Hepatic stellate cell (primary cell): ENCODE measurements around the gene LUC7L2.
"Not testable (repeated sequence)": the region's sequence is repeated elsewhere in the genome, so short reads cannot be mapped to it uniquely, and the experiment has no call there.

Source experiments
- DNase-seq: peaks from one replicate; pipeline ENCODE4 v3.0.0; 2011; ENCODE audit warnings: low spot score

Gene LUC7L2

GRCh38 chr7:139396323-139396951, 36.7 kb downstream of the LUC7L2 start:
- DNase-seq = peak; percentile 32

- DNase-seq = no peak
Observed at GRCh38 chr7:139397192-139397591, 37.5 kb downstream of the LUC7L2 start.

GRCh38 chr7:139403601-139404000, 43.9 kb downstream of the LUC7L2 start:
- DNase-seq = no peak

GRCh38 chr7:139407555-139407954, 47.9 kb downstream of the LUC7L2 start:
- no peak for DNase-seq

DNA sequence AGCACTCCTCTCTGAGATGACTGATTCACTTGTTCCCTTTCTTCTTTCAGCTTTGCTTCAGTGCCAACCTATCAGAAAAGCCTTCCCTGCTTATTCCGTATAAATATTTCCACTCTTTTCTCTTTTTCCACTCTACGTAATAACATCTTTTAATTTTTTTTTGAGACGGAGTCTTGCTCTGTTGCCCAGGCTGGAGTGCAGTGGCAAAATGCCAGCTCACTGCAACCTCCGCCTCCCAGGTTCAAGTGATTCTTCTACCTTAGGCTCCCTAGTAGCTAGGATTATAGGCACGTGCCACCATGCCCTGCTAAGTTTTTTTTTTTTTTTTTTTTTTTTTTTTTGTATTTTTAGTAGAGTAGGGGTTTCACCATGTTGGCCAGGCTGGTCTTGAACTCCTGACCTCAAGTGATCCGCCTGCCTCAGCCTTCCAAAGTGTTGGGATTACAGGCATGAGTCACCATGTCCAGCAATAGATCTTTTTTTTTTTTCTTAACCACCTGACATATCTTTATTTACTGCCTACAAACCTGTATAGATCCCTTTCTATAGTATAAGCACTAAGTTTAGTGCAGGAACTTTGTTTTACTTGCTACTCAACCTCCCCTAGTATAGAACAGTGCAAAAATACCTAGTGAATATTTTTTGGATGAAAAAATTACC, 55.2 kb downstream of the LUC7L2 start:
- DNase-seq = not testable (repeated sequence)

- no peak for DNase-seq
Observed at GRCh38 chr7:139416405-139416804, 56.7 kb downstream of the LUC7L2 start.

- no peak for DNase-seq
Observed at GRCh38 chr7:139417478-139417877, 57.8 kb downstream of the LUC7L2 start.

DNA sequence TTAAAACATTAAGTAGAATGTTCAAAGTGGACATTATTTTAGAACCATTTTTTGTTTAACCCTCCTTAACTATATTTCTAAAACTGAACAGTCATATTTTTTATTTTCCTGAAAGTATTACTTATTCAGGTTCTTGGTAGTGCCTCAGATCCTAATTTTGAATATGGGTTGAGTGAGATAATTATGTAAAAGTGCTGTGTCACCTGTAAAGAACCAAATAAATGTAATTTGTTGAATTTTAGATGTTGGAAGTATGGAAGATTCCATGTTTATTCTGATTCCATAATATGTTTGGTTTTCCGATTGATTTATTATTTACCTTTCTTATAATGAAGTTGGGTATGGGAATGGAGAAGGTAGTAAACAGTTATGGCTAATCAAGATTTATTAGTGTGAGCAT, 61.4 kb downstream of the LUC7L2 start:
- no peak for DNase-seq

GRCh38 chr7:139422126-139422525, 62.4 kb downstream of the LUC7L2 start:
- no peak for DNase-seq

DNA sequence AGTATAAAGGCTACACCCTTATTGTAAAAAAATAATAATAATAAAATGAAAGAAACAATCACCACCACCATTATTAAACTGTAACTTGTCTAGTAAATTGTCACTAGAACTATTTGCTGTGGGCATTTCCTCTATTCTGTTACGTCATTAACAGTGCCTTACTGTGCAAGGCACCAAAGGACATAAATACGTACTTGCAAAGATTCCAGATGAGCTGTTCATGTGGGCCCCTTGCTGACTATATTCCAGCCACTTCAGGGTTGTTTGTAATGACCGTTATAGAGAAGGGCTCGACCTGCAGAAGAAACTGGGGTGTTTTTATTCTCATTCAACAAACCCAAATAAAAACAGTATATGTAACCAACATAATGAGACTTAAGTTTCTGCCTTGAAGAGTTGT, 63.4 kb downstream of the LUC7L2 start:
- no peak for DNase-seq

GRCh38 chr7:139424004-139424403, 64.3 kb downstream of the LUC7L2 start:
- no peak for DNase-seq

GRCh38 chr7:139425701-139426100, 66.0 kb downstream of the LUC7L2 start:
- not testable (repeated sequence) for DNase-seq

DNA sequence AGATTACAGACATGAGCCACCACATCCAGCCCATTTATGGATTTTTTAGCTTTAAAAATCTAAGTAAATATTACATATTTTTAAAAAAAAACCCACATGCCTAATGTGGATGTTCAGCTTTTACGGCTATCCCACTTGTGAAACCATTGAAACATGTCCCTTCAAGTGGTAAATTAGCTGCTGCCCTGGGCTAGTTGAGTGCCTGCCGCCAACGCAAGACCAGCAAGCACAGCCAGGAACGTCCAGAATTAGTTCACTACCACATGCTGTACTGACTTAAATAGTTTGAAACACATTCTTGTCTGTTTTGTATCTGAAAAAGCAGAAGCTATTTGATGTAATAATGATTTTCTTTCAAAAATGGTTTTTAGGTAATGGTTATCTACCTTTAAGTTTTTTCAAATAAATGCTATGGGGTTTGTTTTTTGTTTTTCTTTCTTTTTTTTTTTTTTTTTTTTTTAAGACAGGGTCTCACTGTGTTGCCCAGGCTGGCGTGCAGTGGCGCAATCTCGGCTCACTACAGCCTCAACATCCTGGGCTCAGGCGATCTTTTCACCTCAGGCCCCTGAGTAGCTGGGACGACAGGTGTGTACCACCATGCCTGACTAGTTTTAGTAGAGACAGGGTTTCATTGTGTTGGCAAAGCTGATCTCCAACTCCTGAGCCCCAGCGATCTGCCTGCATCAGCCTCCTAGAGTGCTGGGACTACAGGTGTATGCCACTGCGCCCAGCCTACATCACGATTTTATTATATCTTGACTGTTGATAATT, 66.7 kb downstream of the LUC7L2 start:
- DNase-seq = no peak

DNA sequence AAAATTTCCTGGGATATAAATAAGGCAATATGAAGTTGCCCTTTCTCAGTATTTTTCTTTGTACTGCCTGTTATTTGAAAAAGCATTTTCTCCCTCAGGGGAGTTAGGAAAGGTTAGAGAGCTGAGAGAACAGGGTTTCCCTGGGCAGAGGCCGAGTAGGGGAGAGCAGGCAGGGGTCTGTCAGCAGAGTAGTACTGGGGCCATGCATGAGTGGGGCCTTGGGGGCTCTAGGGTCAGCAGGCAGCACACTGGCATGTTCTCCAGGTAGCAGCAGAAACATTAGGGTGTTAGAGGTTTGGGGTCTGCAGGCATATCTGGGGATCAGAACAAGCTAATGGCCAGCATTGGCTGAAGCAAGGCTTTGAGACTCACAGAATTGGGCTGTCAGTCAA, 67.3 kb downstream of the LUC7L2 start:
- DNase-seq = no peak

DNA sequence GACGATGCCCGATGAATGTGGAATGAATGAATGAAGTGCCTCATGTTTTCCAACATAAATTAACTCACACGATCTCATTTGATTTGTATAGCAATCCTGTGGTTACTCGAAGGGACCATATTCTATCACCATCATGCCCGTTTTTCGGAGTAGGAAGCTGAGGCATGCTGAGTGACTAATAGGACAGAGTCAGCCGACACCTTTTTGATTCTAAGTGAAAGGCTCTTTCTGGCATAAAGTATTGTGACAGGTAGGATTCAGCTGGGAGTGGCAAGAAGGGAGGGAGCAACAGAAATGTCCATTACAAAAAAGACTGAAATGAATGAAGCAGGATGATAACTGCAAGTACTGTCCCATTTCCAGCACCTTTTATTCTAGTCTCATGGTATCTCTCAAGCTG, 68.1 kb downstream of the LUC7L2 start:
- no peak for DNase-seq

DNA sequence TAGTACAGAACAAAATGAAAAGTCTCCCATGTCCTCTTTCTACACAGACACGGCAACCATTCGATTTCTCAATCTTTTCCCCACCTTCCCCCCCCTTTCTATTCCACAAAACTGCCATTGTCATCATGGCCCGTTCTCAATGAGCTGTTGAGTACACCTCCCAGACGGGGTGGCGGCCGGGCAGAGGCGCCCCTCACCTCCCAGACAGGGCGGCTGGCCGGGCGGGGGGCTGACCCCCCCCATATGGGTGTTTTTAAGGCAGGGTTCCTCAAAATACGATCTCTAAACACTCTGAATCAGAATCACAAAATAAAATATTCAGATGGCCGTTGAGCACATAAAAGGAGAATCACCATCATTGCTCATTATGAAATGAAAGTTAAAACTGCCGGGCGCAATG, 70.0 kb downstream of the LUC7L2 start:
- not testable (repeated sequence) for DNase-seq

- no peak for DNase-seq
Observed at GRCh38 chr7:139430443-139430842, 70.7 kb downstream of the LUC7L2 start.

GRCh38 chr7:139431010-139431409, 71.3 kb downstream of the LUC7L2 start:
- no peak for DNase-seq

DNA sequence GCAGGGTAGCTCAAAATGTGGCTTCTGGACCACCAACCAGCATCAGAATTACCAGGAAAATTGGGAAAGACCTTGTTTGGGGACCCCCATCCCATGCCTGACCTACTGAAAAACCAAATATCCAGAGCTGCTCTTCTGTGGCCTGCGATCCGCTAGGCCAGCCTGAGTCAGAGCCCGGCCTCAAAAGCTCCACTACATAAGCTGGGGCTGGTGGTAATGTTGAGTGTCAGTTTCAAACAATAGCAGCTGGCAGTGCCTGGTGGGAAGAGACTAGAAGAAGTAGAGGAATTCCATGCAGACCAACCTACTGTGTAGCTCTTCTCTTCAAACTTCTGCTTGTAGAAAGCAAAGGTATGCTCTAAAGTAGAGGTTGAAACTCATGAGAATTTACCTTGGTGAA, 71.8 kb downstream of the LUC7L2 start:
- no peak for DNase-seq

- no peak for DNase-seq
Observed at GRCh38 chr7:139436806-139437205, 77.1 kb downstream of the LUC7L2 start.

- no peak for DNase-seq
Observed at GRCh38 chr7:139439375-139439774, 79.7 kb downstream of the LUC7L2 start.

GRCh38 chr7:139441961-139442360, 82.3 kb downstream of the LUC7L2 start:
- DNase-seq = no peak
